ENCODE data around the gene IL17RB.

- TF ChIP-seq CTCF (IDR thresholded peaks at IDR 0.05) (no peak), POLR2A (IDR thresholded peaks at IDR 0.05) (no peak)
Observed at GRCh38 chr3:53913401-53913800, 67.0 kb downstream of the IL17RB start.
